Spinal cord (tissue), 10 donors: ENCODE data around the gene GPR84. TPM values are rescaled to one million over a fixed set of nuclear protein-coding genes. Genes with fewer than 3 reads are reported as not detected.
A peak's percentile ranks its signal among the peaks of the same experiment; 100 is the strongest.
"Not testable (repeated sequence)": the region's sequence is repeated elsewhere in the genome, so short reads cannot be mapped to it uniquely, and the experiment has no call there.

Experiments used
- DNase-seq, 6 donors: peaks; one replicate each; pipeline versions ENCODE4 v3.0.0 to v3.0.0-alpha.2; 2013 to 2015; ENCODE audit warnings: low spot score in 6 of 6, low read depth in 4 of 6
- H3K27ac ChIP-seq: one replicate; pipeline ENCODE4 v1.5.1; 2013; ENCODE audit warnings: low read depth, low read length, control low read depth
- H3K27me3 ChIP-seq: one replicate; pipeline ENCODE4 v1.6.1; 2013; ENCODE audit warnings: low read length; ENCODE audit not compliant: control insufficient read depth, insufficient read depth
- H3K36me3 ChIP-seq: one replicate; pipeline ENCODE4 v1.6.1; 2013; ENCODE audit warnings: low read length; ENCODE audit not compliant: control insufficient read depth, insufficient read depth
- H3K4me1 ChIP-seq: one replicate; pipeline ENCODE4 v1.6.1; 2013; ENCODE audit warnings: low read length; ENCODE audit not compliant: control insufficient read depth, insufficient read depth
- H3K4me3 ChIP-seq: one replicate; pipeline ENCODE4 v1.5.1; 2013; ENCODE audit warnings: low read depth, low read length, control low read depth
- H3K9me3 ChIP-seq: one replicate; pipeline ENCODE4 v1.6.1; 2013; ENCODE audit warnings: low read length; ENCODE audit not compliant: control insufficient read depth, insufficient read depth
- WGBS: methylation state at CpG from one replicate; pipeline ENCODE4 v1.1.5; 2013; ENCODE audit warnings: missing lambda C conversion rate; ENCODE audit not compliant: insufficient coverage; 5-methylcytosine and 5-hydroxymethylcytosine counted together
- polyA plus RNA-seq, 2 donors: library from polyadenylated mRNA; unstranded; fragments of 120-200 nt; gene quantifications; one replicate each; pipeline ENCODE4 v1.2.1, GENCODE V29; 2013; ENCODE audit not compliant: insufficient read length in 2 of 2
- total RNA-seq, 2 donors: library from RNA; depleted of rRNA in 1 of 2; stranded (reverse); fragments of 120-200 nt in 1 of 2; fragments of >200 nt in 1 of 2; gene quantifications; one replicate each; pipeline versions ENCODE4 v1.2.3 to v1.2.4, GENCODE V29; 2013 to 2014
- donor health status: healthy.

Gene GPR84
- total and polyA plus RNA-seq, 4 donors = 0.33 to 0.99 (median 0.60) TPM

DNA sequence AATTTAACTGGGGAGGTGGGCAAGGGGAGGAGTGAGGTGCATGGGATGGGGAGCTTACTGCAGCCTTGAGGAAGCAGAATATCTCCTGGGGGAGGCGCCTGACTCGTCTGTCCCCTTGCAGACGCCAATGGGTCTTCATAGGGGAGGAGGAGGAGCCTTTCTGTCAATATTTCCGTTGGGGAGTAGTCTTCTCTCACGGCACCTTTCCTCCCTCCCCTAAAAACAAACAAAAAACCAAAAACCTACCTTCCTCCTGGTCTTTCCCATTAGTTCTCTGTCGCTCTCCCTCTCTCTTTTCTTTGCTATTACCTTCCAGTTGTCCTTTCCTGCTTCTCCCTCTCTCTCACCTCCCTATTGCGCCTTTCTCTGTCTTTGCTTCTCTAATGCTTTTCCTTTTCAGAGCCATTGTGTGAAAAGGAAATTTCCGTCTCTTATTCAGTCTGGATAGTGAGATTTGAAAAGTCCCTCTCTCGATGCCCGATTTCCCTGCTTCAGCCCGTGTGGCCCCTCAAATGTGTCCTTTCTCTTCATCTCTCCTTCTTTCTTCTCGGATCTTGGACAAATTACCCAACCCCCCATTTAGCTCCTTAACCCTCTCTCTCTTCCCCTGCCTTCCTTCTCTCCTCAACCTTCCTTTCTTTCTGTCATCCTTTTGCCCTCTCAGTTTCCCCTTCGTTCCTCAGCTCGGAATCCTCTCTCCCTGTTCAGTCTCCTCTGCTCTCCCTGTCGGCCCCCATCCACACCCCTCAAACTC is 5.9 kb downstream of the GPR84 start:
- Histone ChIP-seq H3K4me1 (peaks cover 75% of the 10 kb centered on the region), H3K27me3 (no peaks in the 10 kb centered on the region)

GRCh38 chr12:54357506-54358190 is 6.6 kb downstream of the GPR84 start:
- no peaks in the 10 kb centered on the region for H3K27me3 ChIP-seq
- H3K4me3 ChIP-seq = peak overlapping the region; percentile 64
- DNase-seq = peak in 1 of 6 donors; percentile 77
- no peaks in the 10 kb centered on the region for H3K36me3 ChIP-seq
- 0% methylated on average over 1 of the region's 2 CpGs for WGBS
- H3K9me3 ChIP-seq = no peaks in the 10 kb centered on the region
- H3K27ac ChIP-seq = peak overlapping the region; percentile 96
- H3K4me1 ChIP-seq = peaks cover 82% of the 10 kb centered on the region

More for the DNA sequence above, 5.9 kb downstream of the GPR84 start:
- H3K4me3 ChIP-seq = peak overlapping the region; percentile 64
- no peaks in the 10 kb centered on the region for H3K9me3 ChIP-seq
- peak in 2 of 6 donors; percentile 85 to 93 for DNase-seq
- WGBS = 1% methylated on average over 9 of the region's 15 CpGs
- H3K36me3 ChIP-seq = no peaks in the 10 kb centered on the region
- H3K27ac ChIP-seq = peak overlapping the region; percentile 96

DNA sequence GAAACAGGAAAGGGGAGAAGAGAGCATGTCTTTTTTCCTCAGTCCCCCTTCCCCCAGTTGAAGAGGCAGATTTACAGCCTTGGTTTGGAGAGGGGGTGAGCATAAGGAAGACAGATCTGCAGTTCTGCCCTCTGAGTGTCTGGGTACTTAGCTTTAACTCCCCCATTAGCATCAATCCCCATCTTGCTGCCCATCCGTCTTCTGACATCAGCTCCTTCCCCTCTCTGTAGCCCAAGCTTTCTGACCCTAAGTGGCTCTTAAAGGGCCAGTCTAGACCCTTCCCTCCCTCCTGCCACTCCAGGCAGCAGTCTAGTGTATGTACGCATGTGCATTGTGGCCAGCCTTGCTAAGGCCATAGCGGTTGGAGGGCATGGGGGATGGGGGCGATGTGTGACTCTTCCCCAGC is 7.3 kb downstream of the GPR84 start:
- Histone ChIP-seq H3K27ac (peak overlapping the region; percentile 96), H3K36me3 (no peaks in the 10 kb centered on the region), H3K4me3 (peak overlapping the region; percentile 2), H3K4me1 (peaks cover 89% of the 10 kb centered on the region), H3K27me3 (no peaks in the 10 kb centered on the region), H3K9me3 (no peaks in the 10 kb centered on the region)
- DNase-seq = peak in 2 of 6 donors; percentile 53 to 85
- WGBS = 13% methylated on average over 3 of the region's 4 CpGs

- H3K4me1 ChIP-seq = peaks cover 94% of the 10 kb centered on the region
- H3K9me3 ChIP-seq = no peaks in the 10 kb centered on the region
- WGBS = 45% methylated on average over 2 of the region's 3 CpGs
- peak overlapping the region; percentile 96 for H3K27ac ChIP-seq
- H3K27me3 ChIP-seq = no peaks in the 10 kb centered on the region
- H3K4me3 ChIP-seq = no peak overlapping the region
- DNase-seq = peak in 2 of 6 donors; percentile 34 to 64
- H3K36me3 ChIP-seq = no peaks in the 10 kb centered on the region
These were observed 8.1 kb downstream of the GPR84 start for GRCh38 chr12:54356228-54356627.

GRCh38 chr12:54355104-54355815 is 9.0 kb downstream of the GPR84 start:
- Histone ChIP-seq H3K4me3 (no peak overlapping the region), H3K36me3 (no peaks in the 10 kb centered on the region), H3K4me1 (peaks cover 88% of the 10 kb centered on the region), H3K9me3 (no peaks in the 10 kb centered on the region), H3K27me3 (no peaks in the 10 kb centered on the region), H3K27ac (peak overlapping the region; percentile 96)
- WGBS = 33% methylated on average over 3 of the region's 6 CpGs
- peak in 1 of 6 donors; percentile 47 for DNase-seq

- 90% methylated on average over 1 of the region's 7 CpGs for WGBS
- H3K4me3 ChIP-seq, H3K27me3 ChIP-seq, H3K36me3 ChIP-seq, DNase-seq, H3K9me3 ChIP-seq: not testable (repeated sequence)
- Histone ChIP-seq H3K27ac (peak overlapping the region; percentile 96), H3K4me1 (peaks cover 85% of the 10 kb centered on the region)
These were observed 10.0 kb downstream of the GPR84 start for GRCh38 chr12:54354271-54354670.

GRCh38 chr12:54352891-54353874 is 11.1 kb downstream of the GPR84 start:
- Histone ChIP-seq H3K27me3 (no peaks in the 10 kb centered on the region), H3K36me3 (peaks cover 9% of the 10 kb centered on the region), H3K4me1 (peaks cover 81% of the 10 kb centered on the region), H3K9me3 (no peaks in the 10 kb centered on the region), H3K4me3 (peak overlapping the region; percentile 32), H3K27ac (peak overlapping the region; percentile 96)
- DNase-seq = peak in 2 of 6 donors; percentile 85 to 91
- 0% methylated on average over 1 of the region's 1 CpG for WGBS

GRCh38 chr12:54352022-54352531 is 12.2 kb downstream of the GPR84 start:
- H3K27ac ChIP-seq = peak overlapping the region; percentile 96
- WGBS = 0% methylated on average over 11 of the region's 21 CpGs
- peak overlapping the region; percentile 32 for H3K4me3 ChIP-seq
- DNase-seq = peak in 4 of 6 donors; percentile 91 to 98 (median 94)
- no peaks in the 10 kb centered on the region for H3K9me3 ChIP-seq
- H3K4me1 ChIP-seq = peaks cover 70% of the 10 kb centered on the region
- peaks cover 16% of the 10 kb centered on the region for H3K36me3 ChIP-seq
- no peaks in the 10 kb centered on the region for H3K27me3 ChIP-seq
